HepG2 (cell line): ENCODE measurements around the gene SERPINB1. TPM values are rescaled to one million over a fixed set of nuclear protein-coding genes. Genes with fewer than 3 reads are reported as not detected.

Source experiments
- ATAC-seq: fragments of 200-7000 bp; cut with Tn5 transposase; 3 replicates; pipeline ENCODE4 v1.9.1; 2020; ENCODE audit warnings: mild to moderate bottlenecking, moderate library complexity
- BruUV-seq: library from RNA; stranded (reverse); fragments of 400-500 nt; replicated peaks from 2 replicates; lab custom pipeline; 2021; lab: Mats Ljungman, UMichigan
- CTCF ChIA-PET: fragments of 300-600 bp; formaldehyde crosslinking; extraction: SDS; loops from one replicate; lab custom pipeline; 2021; ENCODE audit warnings: low total read pairs, inconsistent platforms, low intra/inter-chr PET ratio; lab: Yijun Ruan, JAX
- POLR2A ChIA-PET: fragments of 350-600 bp; sonication (Branson Sonifier 250); formaldehyde crosslinking; loops from one replicate; lab custom pipeline; 2020; ENCODE audit warnings: antibody characterized with exemption, inconsistent platforms; lab: Yijun Ruan, JAX
- DNase-seq: peaks from one replicate; pipeline ENCODE4 v3.0.0-alpha.2; 2015; ENCODE audit warnings: low spot score
- FAIRE-seq: peaks from 3 replicates; lab custom pipeline; 2011; peaks lifted over from hg19 to GRCh38; lab: Jason Lieb, UNC
- H2AFZ ChIP-seq: one replicate; pipeline ENCODE4 v1.6.1; 2011; ENCODE audit warnings: low read length, inconsistent platforms
- H3K27ac ChIP-seq: fragments of 300-600 bp; 3 replicates; pipeline ENCODE4 v1.8.0; 2011; ENCODE audit warnings: mixed run types, mild to moderate bottlenecking, mixed read lengths, low read length, inconsistent platforms; ENCODE audit not compliant: insufficient read depth; ENCODE audit errors: extremely low read length
- H3K27me3 ChIP-seq, 2 experiments: fragments of 200-600 bp in 1 of 2; 2 replicates in 1 of 2; 3 replicates in 1 of 2; pipeline versions ENCODE4 v1.6.0 to v1.8.0; 2011; ENCODE audit warnings: low read length in 2 of 2, mild to moderate bottlenecking in 2 of 2, moderate library complexity in 2 of 2, inconsistent platforms in 1 of 2; ENCODE audit not compliant: insufficient read depth in 2 of 2, control insufficient read depth in 1 of 2
- H3K36me3 ChIP-seq, 2 experiments: fragments of 200-600 bp in 1 of 2; replicated peaks in 1 of 2; 2 replicates in 1 of 2; 3 replicates in 1 of 2; pipeline versions ENCODE4 v1.5.1 to v1.8.0; 2011; ENCODE audit warnings: low read length in 2 of 2, inconsistent platforms in 1 of 2; ENCODE audit not compliant: insufficient read depth in 2 of 2, control insufficient read depth in 1 of 2
- H3K4me1 ChIP-seq: 2 replicates; pipeline ENCODE4 v1.5.1; 2012; ENCODE audit warnings: low read length, inconsistent platforms; ENCODE audit not compliant: insufficient read depth
- H3K4me2 ChIP-seq: 2 replicates; pipeline ENCODE4 v1.6.0; 2011; ENCODE audit warnings: low read depth, low read length, inconsistent platforms
- H3K4me3 ChIP-seq, 3 experiments: fragments of 200-600 bp in 1 of 3; sonication (generic), shearing (Covaris generic) in 1 of 3; replicated peaks in 1 of 3; 2 replicates each; pipeline ENCODE4 v1.5.1; 2011 to 2016; ENCODE audit warnings: low read length in 3 of 3, inconsistent platforms in 2 of 3, low read depth in 2 of 3, mild to moderate bottlenecking in 2 of 3, control low read depth in 1 of 3, mixed read lengths in 1 of 3; ENCODE audit not compliant: insufficient read depth in 1 of 3
- H3K79me2 ChIP-seq: one replicate; pipeline ENCODE4 v1.6.1; 2011; ENCODE audit warnings: low read length, inconsistent platforms; ENCODE audit not compliant: insufficient read depth
- H3K9ac ChIP-seq: 2 replicates; pipeline ENCODE4 v1.6.0; 2011; ENCODE audit warnings: mild to moderate bottlenecking, low read depth, low read length, inconsistent platforms; ENCODE audit not compliant: insufficient read depth
- H3K9me3 ChIP-seq: 2 replicates; pipeline ENCODE4 v1.5.1; 2012; ENCODE audit warnings: mild to moderate bottlenecking, low read length
- H4K20me1 ChIP-seq: 2 replicates; pipeline ENCODE4 v1.6.0; 2011; ENCODE audit warnings: inconsistent platforms, mild to moderate bottlenecking, low read length, moderate library complexity; ENCODE audit not compliant: insufficient read depth
- JUNB ChIP-seq: sonication (generic); formaldehyde crosslinking; IDR thresholded peaks from 2 replicates; pipeline ENCODE4 v1.8.0; 2022; ENCODE audit warnings: missing genetic modification reagents, mild to moderate bottlenecking, borderline replicate concordance
- MLLT10 ChIP-seq: sonication (generic); formaldehyde crosslinking; IDR thresholded peaks from 2 replicates; pipeline ENCODE4 v1.4.0; 2020; ENCODE audit warnings: missing genetic modification reagents
- PITX1 ChIP-seq: sonication (generic); formaldehyde crosslinking; IDR thresholded peaks from 2 replicates; pipeline ENCODE4 v1.5.1; 2020; ENCODE audit warnings: mild to moderate bottlenecking, missing genetic modification reagents
- SRSF4 ChIP-seq: fragments of 200-400 bp; formaldehyde crosslinking; IDR thresholded peaks from one replicate; pipeline ENCODE4 v1.6.1; 2018; ENCODE audit warnings: mild to moderate bottlenecking, low read depth, low read length, moderate library complexity; ENCODE audit not compliant: poor library complexity, severe bottlenecking
- TEAD3 ChIP-seq: optimal IDR thresholded peaks from 2 replicates; pipeline ENCODE3; 2016; ENCODE audit warnings: borderline replicate concordance
- ZNF138 ChIP-seq: sonication (generic); formaldehyde crosslinking; IDR thresholded peaks from 2 replicates; pipeline ENCODE4 v1.5.0; 2020; ENCODE audit warnings: mild to moderate bottlenecking, low read depth, missing genetic modification reagents
- WGBS: methylation state at CpG from one replicate; pipeline ENCODE4 v1.1.6; 2017; ENCODE audit warnings: low lambda C conversion rate; 5-methylcytosine and 5-hydroxymethylcytosine counted together
- in situ Hi-C: cut with HindIII; loops from 2 replicates; pipeline ENCODE4 v1.10.0; 2017; ENCODE audit warnings: low pct_unique_long_range_greater_than_20kb; ENCODE audit not compliant: extremely low pct_ligation_motif_present
- intact Hi-C: fragments of 100-400 bp; cut with micrococcal nuclease; formaldehyde crosslinking; loops from one replicate; pipeline ENCODE4 v1.10.0; 2022; ENCODE audit not compliant: unreplicated experiment
- polyA plus RNA-seq, 8 experiments: library from polyadenylated mRNA; depleted of rRNA in 3 of 8; stranded (reverse) in 7 of 8; unstranded in 1 of 8; fragments of >200 nt; fragmentation: Illumina TruSeq in 4 of 8; extraction: Trizol in 4 of 8; gene quantifications; 2 replicates each; pipeline versions ENCODE4 v1.2.1 to v1.2.3, GENCODE V29; 2011 to 2016; ENCODE audit warnings: low read depth in 4 of 8, missing spikeins in 1 of 8, mixed read lengths in 1 of 8; ENCODE audit not compliant: insufficient read depth in 1 of 8
- total RNA-seq, 5 experiments: library from RNA; depleted of rRNA; stranded (reverse); fragments of >200 nt; fragmentation: Illumina TruSeq; extraction: Trizol; gene quantifications; 2 replicates each; pipeline ENCODE4 v1.2.3, GENCODE V29; 2016; ENCODE audit warnings: low read depth in 1 of 5
- TF ChIP-seq, protein P1 (sequence below): sonication (generic); formaldehyde crosslinking; IDR thresholded peaks from 2 replicates; pipeline ENCODE4 v1.4.0; 2020; ENCODE audit warnings: missing genetic modification reagents
- TF ChIP-seq, protein P2 (sequence below), 2 experiments: IDR thresholded peaks; 2 replicates each; pipeline ENCODE4 v1.6.1; 2011 to 2012; ENCODE audit warnings: low read length in 2 of 2, borderline replicate concordance in 1 of 2, low read depth in 1 of 2, mild to moderate bottlenecking in 1 of 2, moderate library complexity in 1 of 2

Gene SERPINB1
- total and polyA plus RNA-seq, 2 of the 13 experiments (the other 11 are each of a cell fraction or from before 2014, with no cell fraction given): 41.4 to 60.5 TPM

DNA sequence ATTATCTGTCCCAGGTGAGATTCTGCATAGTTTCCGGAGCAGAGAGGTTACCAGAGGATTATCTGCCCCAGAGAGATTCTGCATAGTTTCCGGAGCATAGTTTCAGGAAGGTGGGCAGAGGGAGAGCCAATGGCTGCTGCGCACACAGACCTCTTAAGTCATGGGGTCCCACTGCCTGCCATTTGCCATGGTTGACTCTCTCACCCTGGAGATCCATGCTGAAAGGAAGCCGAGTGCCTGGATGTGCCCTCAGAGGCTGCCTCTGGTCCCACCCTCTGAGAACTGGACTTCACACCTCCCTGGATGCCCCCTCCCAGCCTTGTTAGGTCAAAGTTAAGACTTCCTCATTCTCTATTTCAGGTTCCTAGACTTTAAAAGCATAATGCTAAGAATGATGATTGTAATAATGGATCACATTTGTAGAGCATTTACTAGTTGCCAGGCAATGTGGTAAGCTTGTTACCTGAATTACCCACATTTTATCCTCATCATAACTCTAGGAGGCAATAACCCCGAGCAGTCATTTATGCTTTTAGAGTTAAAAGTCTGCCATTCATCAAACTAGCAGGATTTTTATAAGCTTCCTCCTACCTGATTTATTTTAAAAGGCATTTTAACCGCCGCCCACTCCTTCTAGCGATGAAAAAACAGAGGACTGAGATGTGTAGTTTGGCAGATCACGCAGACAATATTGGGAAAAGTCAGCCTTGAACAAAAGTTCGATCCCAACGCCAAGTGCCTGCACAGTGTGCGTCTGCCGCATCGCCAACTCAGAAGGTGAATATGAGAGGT is 49.5 kb upstream of the SERPINB1 start:
- CTCF ChIA-PET: no interaction called here
- WGBS: 95% methylated on average over 14 of the region's 14 CpGs

More for the DNA sequence above, 49.5 kb upstream of the SERPINB1 start:
- peaks cover 3% of the 10 kb centered on the region for H3K4me1 ChIP-seq
- no peak overlapping the region for H3K9ac ChIP-seq
- no peak for DNase-seq
- FAIRE-seq: no peak
- H3K4me3 ChIP-seq: no peak overlapping the region
- no peak for TF ChIP-seq SRSF4
- TF ChIP-seq, protein P1, sequence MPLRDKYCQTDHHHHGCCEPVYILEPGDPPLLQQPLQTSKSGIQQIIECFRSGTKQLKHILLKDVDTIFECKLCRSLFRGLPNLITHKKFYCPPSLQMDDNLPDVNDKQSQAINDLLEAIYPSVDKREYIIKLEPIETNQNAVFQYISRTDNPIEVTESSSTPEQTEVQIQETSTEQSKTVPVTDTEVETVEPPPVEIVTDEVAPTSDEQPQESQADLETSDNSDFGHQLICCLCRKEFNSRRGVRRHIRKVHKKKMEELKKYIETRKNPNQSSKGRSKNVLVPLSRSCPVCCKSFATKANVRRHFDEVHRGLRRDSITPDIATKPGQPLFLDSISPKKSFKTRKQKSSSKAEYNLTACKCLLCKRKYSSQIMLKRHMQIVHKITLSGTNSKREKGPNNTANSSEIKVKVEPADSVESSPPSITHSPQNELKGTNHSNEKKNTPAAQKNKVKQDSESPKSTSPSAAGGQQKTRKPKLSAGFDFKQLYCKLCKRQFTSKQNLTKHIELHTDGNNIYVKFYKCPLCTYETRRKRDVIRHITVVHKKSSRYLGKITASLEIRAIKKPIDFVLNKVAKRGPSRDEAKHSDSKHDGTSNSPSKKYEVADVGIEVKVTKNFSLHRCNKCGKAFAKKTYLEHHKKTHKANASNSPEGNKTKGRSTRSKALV (CRISPR knock-in tag): no peak
- TF ChIP-seq PITX1 (CRISPR knock-in tag): no peak
- no peak for TF ChIP-seq ZNF138
- no peak for TF ChIP-seq JUNB
- no peak for TF ChIP-seq MLLT10
- no peak for TF ChIP-seq TEAD3 (CRISPR knock-in tag)
- TF ChIP-seq, protein P2, sequence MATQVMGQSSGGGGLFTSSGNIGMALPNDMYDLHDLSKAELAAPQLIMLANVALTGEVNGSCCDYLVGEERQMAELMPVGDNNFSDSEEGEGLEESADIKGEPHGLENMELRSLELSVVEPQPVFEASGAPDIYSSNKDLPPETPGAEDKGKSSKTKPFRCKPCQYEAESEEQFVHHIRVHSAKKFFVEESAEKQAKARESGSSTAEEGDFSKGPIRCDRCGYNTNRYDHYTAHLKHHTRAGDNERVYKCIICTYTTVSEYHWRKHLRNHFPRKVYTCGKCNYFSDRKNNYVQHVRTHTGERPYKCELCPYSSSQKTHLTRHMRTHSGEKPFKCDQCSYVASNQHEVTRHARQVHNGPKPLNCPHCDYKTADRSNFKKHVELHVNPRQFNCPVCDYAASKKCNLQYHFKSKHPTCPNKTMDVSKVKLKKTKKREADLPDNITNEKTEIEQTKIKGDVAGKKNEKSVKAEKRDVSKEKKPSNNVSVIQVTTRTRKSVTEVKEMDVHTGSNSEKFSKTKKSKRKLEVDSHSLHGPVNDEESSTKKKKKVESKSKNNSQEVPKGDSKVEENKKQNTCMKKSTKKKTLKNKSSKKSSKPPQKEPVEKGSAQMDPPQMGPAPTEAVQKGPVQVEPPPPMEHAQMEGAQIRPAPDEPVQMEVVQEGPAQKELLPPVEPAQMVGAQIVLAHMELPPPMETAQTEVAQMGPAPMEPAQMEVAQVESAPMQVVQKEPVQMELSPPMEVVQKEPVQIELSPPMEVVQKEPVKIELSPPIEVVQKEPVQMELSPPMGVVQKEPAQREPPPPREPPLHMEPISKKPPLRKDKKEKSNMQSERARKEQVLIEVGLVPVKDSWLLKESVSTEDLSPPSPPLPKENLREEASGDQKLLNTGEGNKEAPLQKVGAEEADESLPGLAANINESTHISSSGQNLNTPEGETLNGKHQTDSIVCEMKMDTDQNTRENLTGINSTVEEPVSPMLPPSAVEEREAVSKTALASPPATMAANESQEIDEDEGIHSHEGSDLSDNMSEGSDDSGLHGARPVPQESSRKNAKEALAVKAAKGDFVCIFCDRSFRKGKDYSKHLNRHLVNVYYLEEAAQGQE (IDR thresholded peaks at IDR 0.05; ENCODE audit: borderline replicate concordance in 1 of 2, low read depth in 1 of 2, low read length in 2 of 2): no peak
- POLR2A ChIA-PET: no interaction called here
- peaks cover 17 to 52% of the 10 kb centered on the region in 2 experiments for H3K36me3 ChIP-seq
- H2AFZ ChIP-seq: no peak overlapping the region
- no peaks in the 10 kb centered on the region for H3K27me3 ChIP-seq
- no peaks in the 10 kb centered on the region for H3K79me2 ChIP-seq
- in situ Hi-C loops: no loop called here
- no peak overlapping the region for H3K4me2 ChIP-seq
- BruUV-seq: no TSS peak
- H3K9me3 ChIP-seq: no peaks in the 10 kb centered on the region
- intact Hi-C loops: no loop called here
- ATAC-seq: no peak
- no peak overlapping the region for H3K27ac ChIP-seq
- no peaks in the 10 kb centered on the region for H4K20me1 ChIP-seq
